Neuronal stem cell (in vitro differentiated cells): ENCODE results near the gene NDUFA6.
"Not testable (repeated sequence)": the region's sequence is repeated elsewhere in the genome, so short reads cannot be mapped to it uniquely, and the experiment has no call there.

Source experiments
- DNase-seq: peaks from one replicate; pipeline ENCODE4 v3.0.0-alpha.2; 2013; ENCODE audit warnings: low spot score
- H2AFZ ChIP-seq: one replicate; pipeline ENCODE4 v1.6.1; 2013; ENCODE audit warnings: mild to moderate bottlenecking, low read length, inconsistent platforms
- H2AK5ac ChIP-seq: 2 replicates; pipeline ENCODE4 v1.6.1; 2013; ENCODE audit warnings: low read depth, mild to moderate bottlenecking, inconsistent platforms, low read length, moderate library complexity, mixed read lengths
- H2BK120ac ChIP-seq: 2 replicates; pipeline ENCODE4 v1.6.1; 2013; ENCODE audit warnings: low read depth, mild to moderate bottlenecking, inconsistent platforms, low read length, moderate library complexity, mixed read lengths
- H2BK12ac ChIP-seq: one replicate; pipeline ENCODE4 v1.6.1; 2013; ENCODE audit warnings: low read length, inconsistent platforms
- H2BK15ac ChIP-seq: 2 replicates; pipeline ENCODE4 v1.6.1; 2013; ENCODE audit warnings: mild to moderate bottlenecking, low read length, inconsistent platforms, mixed read lengths
- H2BK5ac ChIP-seq: one replicate; pipeline ENCODE4 v1.6.1; 2013; ENCODE audit warnings: inconsistent platforms, mild to moderate bottlenecking, low read length, moderate library complexity
- H3K14ac ChIP-seq: one replicate; pipeline ENCODE4 v1.6.1; 2013; ENCODE audit warnings: low read length, inconsistent platforms
- H3K18ac ChIP-seq: 2 replicates; pipeline ENCODE4 v1.6.1; 2013; ENCODE audit warnings: low read length, inconsistent platforms
- H3K23ac ChIP-seq: 2 replicates; pipeline ENCODE4 v1.6.1; 2013; ENCODE audit warnings: low read depth, mild to moderate bottlenecking, mixed read lengths, low read length, inconsistent platforms; ENCODE audit not compliant: poor library complexity
- H3K27ac ChIP-seq: replicated peaks from 3 replicates; pipeline ENCODE4 v1.5.1; 2013; ENCODE audit warnings: low read length, inconsistent platforms
- H3K27me3 ChIP-seq, 3 experiments: 2 replicates each; pipeline ENCODE4 v1.6.1; 2013; ENCODE audit warnings: low read length in 3 of 3, mild to moderate bottlenecking in 2 of 3, inconsistent platforms in 1 of 3, low read depth in 1 of 3, mixed read lengths in 1 of 3, moderate library complexity in 1 of 3; ENCODE audit not compliant: control insufficient read depth in 3 of 3, insufficient read depth in 3 of 3
- H3K36me3 ChIP-seq, 2 donors: replicated peaks in 1 of 2; 2 replicates each; pipeline ENCODE4 v1.6.1; 2013; ENCODE audit warnings: low read length in 2 of 2; ENCODE audit not compliant: control insufficient read depth in 2 of 2, insufficient read depth in 2 of 2
- H3K4ac ChIP-seq: 2 replicates; pipeline ENCODE4 v1.6.1; 2013; ENCODE audit warnings: inconsistent platforms, mild to moderate bottlenecking, low read length, moderate library complexity
- H3K4me1 ChIP-seq, 2 donors: 1 replicate in 1 of 2; 2 replicates in 1 of 2; pipeline ENCODE4 v1.6.1; 2013; ENCODE audit warnings: low read length in 2 of 2, low read depth in 1 of 2; ENCODE audit not compliant: control insufficient read depth in 2 of 2, insufficient read depth in 1 of 2
- H3K4me2 ChIP-seq: one replicate; pipeline ENCODE4 v1.6.1; 2013; ENCODE audit warnings: mild to moderate bottlenecking, low read length, inconsistent platforms; ENCODE audit not compliant: insufficient read depth, poor library complexity, severe bottlenecking
- H3K4me3 ChIP-seq, 2 donors: 2 replicates each; pipeline ENCODE4 v1.5.1; 2013; ENCODE audit warnings: low read length in 2 of 2, mild to moderate bottlenecking in 2 of 2, inconsistent platforms in 1 of 2, moderate library complexity in 1 of 2
- H3K79me1 ChIP-seq: one replicate; pipeline ENCODE4 v1.6.1; 2013; ENCODE audit warnings: low read depth, mild to moderate bottlenecking, inconsistent platforms, low read length, moderate library complexity
- H3K9ac ChIP-seq: one replicate; pipeline ENCODE4 v1.6.1; 2013; ENCODE audit warnings: mild to moderate bottlenecking, low read depth, low read length, inconsistent platforms; ENCODE audit not compliant: poor library complexity
- H3K9me3 ChIP-seq, 2 donors: replicated peaks in 1 of 2; 2 replicates each; pipeline versions ENCODE3 to v1.6.1; 2013; ENCODE audit warnings: low read length in 2 of 2, mild to moderate bottlenecking in 2 of 2, inconsistent platforms in 1 of 2, low read depth in 1 of 2, mixed read lengths in 1 of 2, moderate library complexity in 1 of 2; ENCODE audit not compliant: control insufficient read depth in 2 of 2, insufficient read depth in 1 of 2
- H4K8ac ChIP-seq: one replicate; pipeline ENCODE4 v1.6.1; 2013; ENCODE audit warnings: low read depth, mild to moderate bottlenecking, inconsistent platforms, low read length, moderate library complexity
- H4K91ac ChIP-seq: one replicate; pipeline ENCODE4 v1.6.1; 2013; ENCODE audit warnings: low read length, low read depth, mild to moderate bottlenecking, inconsistent platforms; ENCODE audit not compliant: poor library complexity
- WGBS, 2 donors: extraction: QIAGEN DNeasy Blood & Tissue Kit; methylation state at CpG; one replicate each; pipeline ENCODE4 v1.1.7; 2013; ENCODE audit warnings: missing lambda C conversion rate in 2 of 2, mixed read lengths in 1 of 2; ENCODE audit not compliant: insufficient read length in 2 of 2, insufficient replicate concordance in 1 of 2; ENCODE audit errors: extremely low coverage in 2 of 2; 5-methylcytosine and 5-hydroxymethylcytosine counted together

NDUFA6 gene

DNA sequence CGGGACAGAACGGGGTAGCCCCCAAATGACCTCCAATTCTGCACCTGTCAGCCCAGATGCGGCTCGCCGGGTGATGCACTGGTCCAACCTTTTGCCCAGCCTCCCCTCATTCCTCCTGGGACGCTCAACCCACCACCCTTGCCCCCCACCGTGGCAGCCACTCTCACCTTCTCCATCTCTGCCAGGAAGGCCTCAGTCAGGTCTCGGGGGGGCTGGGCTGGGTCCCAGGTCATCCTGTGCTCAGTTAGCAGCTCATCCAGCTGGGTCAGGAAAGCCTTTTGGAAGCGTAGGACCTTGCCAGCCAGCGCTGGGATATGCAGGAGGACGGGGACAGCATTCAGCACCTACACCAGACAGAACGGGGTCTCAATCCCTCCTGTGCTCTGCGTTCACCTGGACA lies 37.4 kb upstream of the NDUFA6 start:
- not testable (repeated sequence) for H2AK5ac ChIP-seq

GRCh38 chr22:42127606-42128005 lies 37.0 kb upstream of the NDUFA6 start:
- no peaks in the 10 kb centered on the region for H3K4me1 ChIP-seq
- H3K14ac ChIP-seq = no peak overlapping the region
- no peak overlapping the region for H2AFZ ChIP-seq
- no peak overlapping the region for H3K4me3 ChIP-seq
- DNase-seq = no peak
- no peak overlapping the region for H2AK5ac ChIP-seq
- WGBS, 2 donors = no CpG with 5 or more reads among the region's 16 CpGs
- no peak overlapping the region for H2BK12ac ChIP-seq
- H3K9me3 ChIP-seq = peaks cover 0 to 2% of the 10 kb centered on the region in 2 donors
- H3K4ac ChIP-seq = no peak overlapping the region
- H2BK5ac ChIP-seq = no peak overlapping the region
- no peak overlapping the region for H3K27ac ChIP-seq
- no peak overlapping the region for H4K91ac ChIP-seq
- H4K8ac ChIP-seq = no peak overlapping the region
- H3K79me1 ChIP-seq = no peaks in the 10 kb centered on the region
- no peaks in the 10 kb centered on the region for H3K36me3 ChIP-seq
- H3K4me2 ChIP-seq = no peak overlapping the region
- no peaks in the 10 kb centered on the region for H3K27me3 ChIP-seq
- no peak overlapping the region for H3K23ac ChIP-seq
- no peak overlapping the region for H3K9ac ChIP-seq
- no peak overlapping the region for H2BK15ac ChIP-seq
- H3K18ac ChIP-seq = no peak overlapping the region
- H2BK120ac ChIP-seq = no peak overlapping the region

More for the DNA sequence above, 37.4 kb upstream of the NDUFA6 start:
- not testable (repeated sequence) for DNase-seq, H3K79me1 ChIP-seq, H3K9me3 ChIP-seq, H2BK12ac ChIP-seq, H3K23ac ChIP-seq, H3K14ac ChIP-seq, H2AFZ ChIP-seq, H3K18ac ChIP-seq, H2BK15ac ChIP-seq, H2BK120ac ChIP-seq, H3K4me2 ChIP-seq, H3K4me3 ChIP-seq, H4K8ac ChIP-seq, H3K9ac ChIP-seq, H3K36me3 ChIP-seq, H4K91ac ChIP-seq, H3K4me1 ChIP-seq, H3K27me3 ChIP-seq, H3K27ac ChIP-seq, H3K4ac ChIP-seq, H2BK5ac ChIP-seq
- WGBS, 2 donors = no CpG with 5 or more reads among the region's 13 CpGs

- no CpG with 5 or more reads among the region's 4 CpGs for WGBS, 2 donors
- not testable (repeated sequence) for H4K8ac ChIP-seq, DNase-seq, H3K4me2 ChIP-seq, H2AFZ ChIP-seq, H3K4me1 ChIP-seq, H2BK120ac ChIP-seq, H3K23ac ChIP-seq, H3K36me3 ChIP-seq, H3K27ac ChIP-seq, H3K4ac ChIP-seq, H2BK12ac ChIP-seq, H2AK5ac ChIP-seq, H3K4me3 ChIP-seq, H2BK5ac ChIP-seq, H3K27me3 ChIP-seq, H4K91ac ChIP-seq, H2BK15ac ChIP-seq, H3K9ac ChIP-seq, H3K18ac ChIP-seq, H3K14ac ChIP-seq, H3K9me3 ChIP-seq, H3K79me1 ChIP-seq
These were observed 33.0 kb upstream of the NDUFA6 start for GRCh38 chr22:42123529-42123928.

DNA sequence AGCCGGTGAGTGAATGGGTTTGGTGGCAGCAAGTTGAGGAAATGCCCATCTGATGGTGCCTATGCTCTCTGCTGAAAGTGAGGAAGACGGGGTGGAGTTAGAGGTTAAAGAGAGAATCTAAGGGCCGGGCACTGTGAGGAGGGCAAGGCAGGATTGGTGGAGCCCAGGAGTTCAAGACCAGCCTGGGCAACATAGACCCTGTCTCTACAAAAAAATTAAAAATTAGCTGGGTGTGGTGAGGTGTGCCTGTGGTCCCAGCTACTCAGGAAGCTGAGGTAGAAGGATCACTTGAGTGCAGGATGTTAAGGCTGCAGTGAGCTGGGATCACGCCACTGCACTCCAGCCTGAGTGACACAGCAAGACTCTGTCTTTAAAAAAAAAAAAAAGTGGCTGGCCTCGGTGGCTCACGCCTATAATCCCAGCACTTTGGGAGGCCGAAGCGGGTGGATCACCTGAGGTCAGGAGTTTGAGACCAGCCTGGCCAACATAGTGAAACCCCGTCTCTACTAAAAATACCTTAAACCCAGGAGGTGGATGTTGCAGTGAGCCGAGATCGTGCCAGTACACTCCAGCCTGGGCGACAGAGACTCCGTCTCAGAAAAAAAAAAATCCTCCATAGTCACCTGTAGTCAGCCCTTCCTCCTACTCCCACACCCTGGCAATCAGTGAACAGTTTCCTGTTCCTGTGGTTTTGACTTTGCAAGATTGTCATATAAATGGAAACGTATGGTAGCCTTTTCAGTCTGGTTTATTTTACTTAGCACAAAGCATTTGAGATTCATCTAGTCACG lies 29.9 kb upstream of the NDUFA6 start:
- H2BK5ac ChIP-seq, H3K27me3 ChIP-seq, H3K9ac ChIP-seq, H3K23ac ChIP-seq, H2BK120ac ChIP-seq, H3K4ac ChIP-seq, H3K79me1 ChIP-seq, H3K9me3 ChIP-seq, H2BK15ac ChIP-seq, H3K4me2 ChIP-seq, H2BK12ac ChIP-seq, H3K18ac ChIP-seq, H2AFZ ChIP-seq, DNase-seq, H2AK5ac ChIP-seq, H3K27ac ChIP-seq, H3K4me3 ChIP-seq, H4K91ac ChIP-seq, H4K8ac ChIP-seq, H3K36me3 ChIP-seq, H3K14ac ChIP-seq, H3K4me1 ChIP-seq: not testable (repeated sequence)
- no CpG with 5 or more reads among the region's 15 CpGs for WGBS, 2 donors
